ENCODE results near the gene FCRL1.

DNA sequence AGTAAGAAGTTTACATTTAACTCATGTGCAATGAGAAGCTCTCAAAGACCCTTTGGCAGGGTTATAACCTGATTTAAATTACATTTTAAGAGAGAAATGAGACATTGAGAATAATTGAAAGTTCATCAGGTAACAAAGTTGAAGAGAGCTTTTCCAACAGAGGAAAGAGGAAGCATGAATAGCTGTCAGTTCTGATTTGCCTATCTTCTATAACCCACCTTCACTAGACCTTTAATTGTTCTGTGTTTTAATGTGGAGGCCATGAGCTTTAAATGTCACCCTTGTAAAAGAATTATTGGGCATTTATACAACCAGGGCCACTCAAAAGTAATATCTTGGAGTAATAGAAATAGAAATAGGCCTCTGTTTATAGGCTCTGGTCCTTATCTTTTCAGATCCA is 9.3 kb upstream of the FCRL1 start:
- TF ChIP-seq, protein P1, sequence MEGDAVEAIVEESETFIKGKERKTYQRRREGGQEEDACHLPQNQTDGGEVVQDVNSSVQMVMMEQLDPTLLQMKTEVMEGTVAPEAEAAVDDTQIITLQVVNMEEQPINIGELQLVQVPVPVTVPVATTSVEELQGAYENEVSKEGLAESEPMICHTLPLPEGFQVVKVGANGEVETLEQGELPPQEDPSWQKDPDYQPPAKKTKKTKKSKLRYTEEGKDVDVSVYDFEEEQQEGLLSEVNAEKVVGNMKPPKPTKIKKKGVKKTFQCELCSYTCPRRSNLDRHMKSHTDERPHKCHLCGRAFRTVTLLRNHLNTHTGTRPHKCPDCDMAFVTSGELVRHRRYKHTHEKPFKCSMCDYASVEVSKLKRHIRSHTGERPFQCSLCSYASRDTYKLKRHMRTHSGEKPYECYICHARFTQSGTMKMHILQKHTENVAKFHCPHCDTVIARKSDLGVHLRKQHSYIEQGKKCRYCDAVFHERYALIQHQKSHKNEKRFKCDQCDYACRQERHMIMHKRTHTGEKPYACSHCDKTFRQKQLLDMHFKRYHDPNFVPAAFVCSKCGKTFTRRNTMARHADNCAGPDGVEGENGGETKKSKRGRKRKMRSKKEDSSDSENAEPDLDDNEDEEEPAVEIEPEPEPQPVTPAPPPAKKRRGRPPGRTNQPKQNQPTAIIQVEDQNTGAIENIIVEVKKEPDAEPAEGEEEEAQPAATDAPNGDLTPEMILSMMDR (IDR thresholded peaks at IDR 0.05): no peak
- TF ChIP-seq POLR2A (IDR thresholded peaks at IDR 0.05) (no peak), POLR2AphosphoS5 (IDR thresholded peaks at IDR 0.05) (no peak)
